CD4-positive, alpha-beta T cell treated with Interleukin-17A for 1 hour (primary cell): Measurements from ENCODE around the gene PTGER4.
"Not testable (repeated sequence)": the region's sequence is repeated elsewhere in the genome, so short reads cannot be mapped to it uniquely, and the experiment has no call there.

ENCODE experiments used
- DNase-seq: peaks from one replicate; pipeline ENCODE4 v3.0.0-alpha.2; 2020

The PTGER4 gene

DNA sequence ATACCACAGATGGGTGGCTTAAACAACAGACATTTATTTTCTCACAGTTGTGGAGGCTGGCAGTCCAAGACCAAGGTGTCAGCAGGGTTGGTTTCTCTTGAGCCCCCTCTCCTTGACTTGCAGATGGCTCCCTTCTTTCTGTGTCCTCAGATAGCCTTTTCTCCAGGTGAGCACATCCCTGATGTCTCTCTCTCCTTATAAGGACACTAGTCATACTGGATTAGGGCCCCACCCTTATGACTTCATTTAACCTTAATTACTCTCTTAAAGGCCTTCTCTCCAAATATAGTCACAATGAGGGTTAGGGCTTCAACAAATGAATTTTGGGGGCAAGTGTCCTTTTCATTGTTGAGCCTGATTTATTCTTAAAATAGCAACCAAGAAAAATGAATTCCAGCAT lies 14.7 kb downstream of the PTGER4 start:
- DNase-seq = no peak

DNA sequence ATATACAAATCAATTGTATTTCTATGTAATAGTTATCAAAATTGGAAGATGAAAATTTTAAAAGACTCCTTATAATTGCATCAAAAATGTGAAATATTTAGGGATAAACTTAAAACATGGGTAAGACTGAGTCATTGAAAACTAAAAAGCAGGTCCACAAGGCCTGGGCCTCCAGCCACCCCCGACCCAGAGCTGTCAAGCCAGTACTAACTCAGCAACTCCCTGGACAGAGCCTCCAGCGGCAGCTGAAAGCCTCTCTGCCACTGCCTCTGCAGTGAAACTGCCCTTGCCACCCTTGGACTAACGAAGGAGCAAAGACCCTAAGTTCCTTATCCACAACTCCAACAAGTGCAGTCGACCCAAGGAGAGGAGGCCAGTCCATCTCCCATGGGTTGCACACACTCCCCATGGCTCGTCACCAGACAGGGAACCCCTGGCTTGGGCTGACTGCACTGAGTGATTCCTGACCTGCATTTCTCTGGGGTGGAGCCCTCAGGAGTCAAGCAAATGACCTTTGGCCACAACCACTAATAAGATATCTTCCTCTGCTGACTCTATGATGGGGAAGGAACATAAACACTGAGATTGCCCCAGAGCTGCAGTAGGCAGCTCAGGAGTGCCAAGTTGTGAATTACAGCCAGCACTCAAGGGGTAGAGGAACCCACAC lies 20.5 kb downstream of the PTGER4 start:
- DNase-seq = no peak

DNA sequence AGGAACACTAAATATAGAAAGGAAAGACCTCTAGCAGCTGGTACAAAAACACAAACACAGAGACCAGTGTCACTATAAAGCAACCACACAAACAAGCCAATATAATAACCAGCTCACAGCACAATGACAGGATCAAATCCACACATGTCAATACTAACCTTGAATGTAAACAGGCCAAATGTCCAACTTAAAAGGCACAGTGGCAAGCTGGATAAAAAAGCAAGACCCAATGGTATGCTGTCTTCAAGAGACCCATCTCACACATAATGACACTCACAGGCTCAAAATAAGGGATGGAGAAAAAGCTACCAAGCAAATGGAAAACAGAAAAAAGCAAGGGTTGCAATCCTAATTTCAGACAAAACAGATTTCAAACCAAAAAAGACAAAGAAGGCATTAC lies 22.3 kb downstream of the PTGER4 start:
- not testable (repeated sequence) for DNase-seq

DNA sequence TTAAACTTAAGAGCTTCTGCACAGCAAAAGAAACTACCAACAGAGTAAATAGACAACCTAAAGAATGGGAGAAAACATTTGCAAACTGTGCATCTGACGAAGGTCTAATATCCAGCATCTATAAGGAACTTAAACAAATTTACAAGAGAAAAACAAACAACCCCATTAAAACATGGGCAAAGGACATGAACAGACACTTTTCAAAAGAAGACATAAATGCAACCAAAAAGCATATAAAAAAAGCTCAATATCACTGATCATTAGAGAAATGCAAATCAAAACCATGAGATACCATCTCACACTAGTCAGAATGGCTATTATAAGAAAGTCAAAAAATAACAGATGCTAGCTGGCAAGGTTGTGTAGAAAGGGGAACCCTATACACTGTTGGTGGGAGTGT lies 25.8 kb downstream of the PTGER4 start:
- DNase-seq = not testable (repeated sequence)

DNA sequence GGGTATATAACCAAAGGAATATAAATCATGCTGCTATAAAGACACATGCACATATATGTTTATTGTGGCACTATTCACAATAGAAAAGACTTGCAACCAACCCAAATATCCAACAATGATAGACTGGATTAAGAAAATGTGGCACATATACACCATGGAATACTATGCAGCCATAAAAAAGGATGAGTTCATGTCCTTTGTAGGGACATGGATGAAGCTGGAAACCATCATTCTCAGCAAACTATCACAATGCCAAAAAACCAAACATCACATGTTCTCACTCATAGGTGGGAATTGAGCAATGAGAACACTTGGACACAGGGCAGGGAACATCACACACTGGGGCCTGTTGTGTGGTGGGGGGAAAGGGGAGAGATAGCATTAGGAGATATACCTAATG lies 30.9 kb downstream of the PTGER4 start:
- DNase-seq = not testable (repeated sequence)

DNA sequence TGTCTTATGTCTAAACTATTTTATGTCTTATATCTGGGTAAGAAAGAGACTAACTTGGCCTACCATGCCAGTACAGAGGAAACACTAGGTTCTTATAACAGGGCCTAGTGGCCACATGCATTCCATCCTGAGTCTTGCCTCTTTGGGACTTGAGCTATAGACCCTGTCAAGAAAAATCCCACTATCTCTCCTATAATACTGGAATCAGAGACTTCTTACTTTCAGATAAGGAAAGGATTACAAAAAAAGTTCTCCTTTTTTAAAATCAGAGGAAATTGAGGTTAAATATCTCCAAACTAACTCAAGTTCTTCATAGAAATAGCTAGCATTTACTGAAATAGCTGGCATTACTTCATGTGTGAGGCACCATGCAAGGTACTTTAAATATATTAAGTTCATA lies 34.3 kb downstream of the PTGER4 start:
- no peak for DNase-seq

DNA sequence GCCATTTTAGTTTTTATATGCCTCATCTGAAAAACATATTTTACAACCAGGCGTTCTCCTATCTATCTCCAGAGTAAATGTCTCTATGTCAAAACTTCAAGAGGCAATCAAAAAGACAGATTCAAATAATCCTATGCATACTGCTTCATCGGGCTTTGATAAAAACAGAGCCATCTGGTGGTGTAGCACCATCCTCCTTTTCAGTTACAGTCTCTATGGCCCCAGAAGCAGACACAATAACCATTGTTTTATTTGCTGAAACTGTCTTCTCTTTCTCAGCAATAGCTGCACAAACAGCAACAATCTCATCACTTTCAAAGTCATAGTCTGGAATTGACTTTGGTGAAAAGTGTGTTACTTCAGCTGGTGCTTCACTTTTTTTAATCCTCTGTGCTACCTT lies 36.3 kb downstream of the PTGER4 start:
- no peak for DNase-seq

DNA sequence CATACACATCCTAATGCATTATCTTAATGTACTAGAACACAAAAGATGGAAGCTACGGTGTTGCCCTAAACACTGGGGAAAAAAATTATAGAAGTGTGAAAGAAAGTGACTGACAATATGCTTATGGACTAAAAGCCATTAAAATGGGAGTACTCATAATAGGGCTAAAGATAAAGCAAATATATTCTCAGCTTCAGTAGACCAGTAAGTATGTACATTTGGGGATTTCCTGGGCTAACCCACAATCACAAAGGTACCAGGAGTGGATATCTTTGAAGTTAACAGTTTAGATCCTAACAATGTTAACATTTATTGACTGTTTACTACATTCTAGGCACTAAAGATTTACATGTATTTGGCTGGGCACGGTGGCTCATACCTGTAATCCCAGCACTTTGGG lies 36.9 kb downstream of the PTGER4 start:
- no peak for DNase-seq

DNA sequence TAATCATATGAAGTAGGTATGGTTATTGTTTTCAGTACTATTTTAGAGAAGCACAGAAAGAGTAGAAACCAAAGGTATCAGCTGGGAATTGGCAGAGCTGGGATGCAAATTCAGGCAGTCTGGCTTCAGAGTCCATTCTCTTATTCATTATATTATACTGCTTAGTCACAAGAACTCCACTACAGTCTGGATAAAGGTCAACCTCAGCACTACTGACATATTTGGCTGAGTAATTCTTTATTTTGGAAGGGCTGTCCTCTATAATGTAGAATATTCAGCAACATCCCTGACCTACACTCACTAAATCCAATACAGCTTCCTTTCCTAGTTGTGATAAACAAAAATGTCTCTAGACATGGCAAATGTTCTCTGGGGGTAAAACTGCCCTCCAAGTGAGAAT lies 37.6 kb downstream of the PTGER4 start:
- DNase-seq = no peak

DNA sequence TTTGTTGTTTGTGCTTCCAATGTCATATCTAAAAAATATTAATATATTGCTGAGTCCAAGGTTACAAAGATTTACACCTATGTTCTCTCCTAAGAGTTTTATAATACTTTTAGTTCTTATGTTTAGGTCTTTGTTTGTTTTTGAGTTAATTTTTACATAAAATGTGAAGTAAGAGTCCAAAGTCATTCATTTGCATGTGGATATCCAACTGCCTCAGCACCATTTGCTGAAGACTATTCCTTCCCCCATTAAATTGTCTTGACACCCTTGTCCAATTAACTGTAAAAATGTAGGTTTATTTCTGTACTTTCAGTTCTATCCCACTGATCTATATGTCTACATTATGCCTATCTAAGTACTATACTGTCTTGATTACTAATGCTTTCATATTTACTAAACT lies 40.4 kb downstream of the PTGER4 start:
- no peak for DNase-seq

DNA sequence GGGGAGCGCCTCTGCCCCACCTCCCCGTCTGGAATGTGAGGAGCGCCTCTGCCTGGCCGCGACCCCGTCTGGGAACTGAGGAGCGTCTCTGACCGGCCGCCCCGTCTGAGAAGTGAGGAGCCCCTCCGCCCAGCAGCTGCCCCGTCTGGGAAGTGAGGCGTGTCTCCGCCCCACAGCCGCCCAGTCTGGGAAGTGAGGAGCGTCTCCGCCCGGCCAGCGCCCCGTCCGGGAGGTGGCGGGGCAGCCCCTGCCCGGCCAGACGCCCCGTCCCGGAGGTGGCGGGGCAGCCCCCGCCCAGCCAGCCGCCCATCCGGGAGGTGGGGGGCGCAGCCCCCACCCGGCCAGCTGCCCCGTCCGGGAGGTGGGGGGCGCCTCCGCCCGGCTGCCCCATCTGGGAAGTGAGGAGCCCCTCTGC lies 42.8 kb downstream of the PTGER4 start:
- DNase-seq = not testable (repeated sequence)

DNA sequence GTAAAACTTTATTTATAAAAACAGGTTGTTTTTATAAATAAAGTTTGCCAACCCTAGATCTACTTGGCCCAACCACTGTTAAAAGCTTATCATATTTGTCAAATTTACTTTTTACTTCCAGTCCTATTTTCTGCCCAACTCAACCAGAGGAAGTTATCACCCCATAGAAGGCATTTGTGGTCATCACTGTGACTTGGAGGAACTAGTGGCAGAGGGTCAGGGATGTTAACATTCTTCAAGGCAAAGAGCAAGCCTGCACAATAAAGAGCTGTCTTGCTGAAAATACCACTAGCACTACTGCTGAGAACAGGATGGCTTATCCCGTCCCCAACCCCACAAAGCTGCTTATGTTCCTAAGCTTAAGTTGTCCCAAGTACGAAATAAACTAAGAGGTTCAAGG lies 53.7 kb downstream of the PTGER4 start:
- no peak for DNase-seq

DNA sequence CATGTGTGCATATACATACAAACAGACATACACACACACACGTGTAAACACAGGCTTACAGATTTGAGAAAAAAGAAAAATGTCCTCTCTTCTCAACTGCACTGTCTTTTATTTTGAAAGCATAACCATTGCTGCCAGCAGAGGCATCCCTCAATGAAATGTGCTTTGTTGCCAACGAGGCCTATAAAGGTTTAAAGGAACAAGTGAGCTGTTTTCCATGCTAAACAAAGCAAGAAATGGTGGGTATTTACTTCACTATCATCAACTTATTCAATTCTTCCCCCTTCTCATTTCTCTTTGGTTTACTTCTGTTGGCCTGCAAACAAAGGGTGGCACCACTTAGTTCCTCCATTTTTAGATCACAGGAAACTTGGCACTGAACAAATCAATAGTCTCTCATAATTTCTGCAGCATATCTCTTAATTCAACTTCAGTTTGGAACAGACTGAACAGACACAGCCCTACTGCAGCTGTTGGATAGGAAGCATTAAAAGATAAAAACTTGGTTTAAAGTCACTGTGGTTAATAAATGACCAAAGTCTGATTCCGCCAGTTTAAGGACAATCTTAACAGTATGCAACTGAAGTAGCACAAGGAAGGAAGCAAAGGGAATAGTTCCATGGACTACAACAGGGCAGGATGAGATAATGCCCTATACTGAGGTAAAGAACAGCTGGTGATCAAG lies 54.3 kb downstream of the PTGER4 start:
- no peak for DNase-seq

DNA sequence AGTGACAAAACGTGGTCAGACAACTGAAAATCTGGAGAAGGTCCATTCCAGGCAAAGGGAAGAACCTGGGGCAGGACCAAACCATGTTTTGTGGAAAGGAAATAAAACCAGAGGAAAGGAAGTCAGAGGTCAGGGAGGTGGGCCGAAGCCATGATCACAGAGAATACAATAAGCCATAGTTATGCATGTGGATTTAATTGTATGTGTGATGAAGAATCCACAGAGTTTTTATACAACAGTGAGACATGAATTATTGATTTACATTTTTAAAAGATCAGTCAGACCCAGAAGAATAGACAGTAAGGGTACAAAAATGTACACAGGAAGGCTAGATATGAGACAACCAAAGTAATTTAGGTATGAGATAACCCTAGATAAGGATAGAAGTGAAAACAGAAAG lies 55.3 kb downstream of the PTGER4 start:
- DNase-seq = no peak

DNA sequence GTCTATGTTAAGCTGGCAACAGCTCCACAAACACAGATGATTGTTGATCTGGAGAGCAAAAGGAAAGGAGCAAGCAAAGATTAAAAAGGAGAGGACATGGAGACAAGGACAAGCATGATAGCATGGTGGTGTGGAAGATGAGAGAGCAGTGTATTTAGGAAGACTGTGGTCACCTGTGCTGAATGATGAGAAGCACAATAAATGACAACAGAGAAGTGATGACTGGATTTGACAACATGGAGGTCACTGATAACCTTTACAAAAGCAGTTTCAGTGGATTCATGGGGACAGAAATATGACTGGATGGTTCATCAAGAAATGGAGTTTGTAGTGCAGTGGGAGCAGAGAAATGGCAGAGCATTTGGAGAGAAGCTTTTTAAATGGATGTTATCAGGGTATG lies 55.9 kb downstream of the PTGER4 start:
- no peak for DNase-seq

DNA sequence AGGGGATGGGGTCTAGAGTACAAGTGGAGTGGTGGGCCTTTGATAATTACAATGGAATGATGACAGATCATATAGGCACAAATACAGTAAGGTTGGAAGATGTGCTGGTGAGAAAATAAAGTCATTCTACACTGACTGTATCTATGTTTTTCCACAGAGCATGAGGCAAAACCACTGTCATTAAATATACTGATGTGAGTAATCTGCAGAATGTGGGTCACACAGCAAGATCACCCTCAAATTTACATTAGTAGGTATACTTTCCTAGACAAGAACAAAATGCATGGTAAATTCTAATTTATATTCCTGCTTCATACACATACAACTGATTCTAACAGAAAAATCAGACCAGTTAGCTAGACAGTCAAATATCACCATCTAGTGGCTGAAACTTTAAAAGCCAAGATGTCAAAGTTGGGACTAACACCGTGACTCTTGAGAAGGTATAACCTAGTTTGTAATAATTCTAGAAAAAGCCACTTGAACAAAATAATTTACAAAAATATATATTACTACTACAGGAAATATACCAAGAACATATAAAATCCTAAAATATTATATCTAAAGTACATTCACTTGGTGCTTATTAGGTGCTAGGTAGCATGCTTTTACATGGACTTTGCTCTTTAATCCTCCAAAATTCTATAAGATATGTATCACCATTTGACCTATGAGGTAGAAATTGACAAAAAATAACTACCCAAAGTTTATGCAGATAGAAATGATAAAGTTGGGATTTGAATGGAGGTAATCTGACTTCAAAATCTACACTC lies 56.6 kb downstream of the PTGER4 start:
- peak; percentile 75 for DNase-seq

DNA sequence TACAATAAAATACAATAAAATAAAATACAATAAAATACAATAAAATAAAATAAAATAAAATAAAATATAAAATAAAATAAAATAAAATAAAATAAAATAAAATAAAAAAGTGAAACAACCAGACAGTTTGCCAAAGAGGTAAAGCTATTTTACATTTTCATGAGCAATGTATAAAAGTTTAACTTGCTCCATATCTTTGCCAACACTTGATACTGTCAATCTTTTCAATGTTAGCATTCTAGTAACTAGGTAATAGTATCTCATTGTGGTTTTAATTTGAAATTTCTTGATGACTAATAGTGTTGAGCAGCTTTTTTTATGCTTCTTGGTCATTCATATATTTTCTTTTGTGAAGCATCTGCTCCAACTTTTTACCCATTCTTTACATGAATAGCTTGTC lies 58.8 kb downstream of the PTGER4 start:
- DNase-seq = no peak
